Tibial nerve (tissue), 4 donors: ENCODE results near the gene LTBR.

Experiments used
- EP300 ChIP-seq, 2 donors: sonication (generic); formaldehyde crosslinking; IDR thresholded peaks; one replicate each; pipeline ENCODE4 v1.6.1; 2017; ENCODE audit warnings: antibody characterized with exemption in 2 of 2, mild to moderate bottlenecking in 1 of 2
- TF ChIP-seq, protein P1 (sequence below), 5 experiments: fragments of 200-600 bp in 3 of 5; fragments of 450-650 bp in 2 of 5; sonication (generic) in 3 of 5; IDR thresholded peaks; one replicate each; pipeline ENCODE4 v1.5.1; 2016 to 2019; ENCODE audit warnings: antibody characterized with exemption in 5 of 5, mild to moderate bottlenecking in 3 of 5, moderate library complexity in 2 of 5

DNA sequence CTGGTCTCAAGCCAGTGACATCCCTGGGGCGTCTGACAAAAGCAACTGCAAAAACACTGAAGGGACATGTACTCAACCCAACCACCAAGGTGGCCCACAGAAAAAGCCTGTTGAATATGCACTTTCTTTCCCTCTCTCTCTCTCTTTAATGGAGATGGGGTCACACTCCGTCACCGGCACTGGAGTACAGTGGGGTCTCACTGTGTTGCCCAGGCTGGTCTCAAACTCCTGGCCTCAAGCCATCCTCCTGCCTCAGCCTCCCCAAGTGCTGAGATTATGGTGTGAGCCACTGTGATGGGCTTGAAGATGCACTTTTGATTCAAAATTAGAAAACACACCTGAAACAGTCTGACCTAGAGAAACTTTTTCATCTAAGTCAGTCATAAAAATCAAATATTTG lies 53.6 kb downstream of the LTBR start:
- TF ChIP-seq, protein P1, sequence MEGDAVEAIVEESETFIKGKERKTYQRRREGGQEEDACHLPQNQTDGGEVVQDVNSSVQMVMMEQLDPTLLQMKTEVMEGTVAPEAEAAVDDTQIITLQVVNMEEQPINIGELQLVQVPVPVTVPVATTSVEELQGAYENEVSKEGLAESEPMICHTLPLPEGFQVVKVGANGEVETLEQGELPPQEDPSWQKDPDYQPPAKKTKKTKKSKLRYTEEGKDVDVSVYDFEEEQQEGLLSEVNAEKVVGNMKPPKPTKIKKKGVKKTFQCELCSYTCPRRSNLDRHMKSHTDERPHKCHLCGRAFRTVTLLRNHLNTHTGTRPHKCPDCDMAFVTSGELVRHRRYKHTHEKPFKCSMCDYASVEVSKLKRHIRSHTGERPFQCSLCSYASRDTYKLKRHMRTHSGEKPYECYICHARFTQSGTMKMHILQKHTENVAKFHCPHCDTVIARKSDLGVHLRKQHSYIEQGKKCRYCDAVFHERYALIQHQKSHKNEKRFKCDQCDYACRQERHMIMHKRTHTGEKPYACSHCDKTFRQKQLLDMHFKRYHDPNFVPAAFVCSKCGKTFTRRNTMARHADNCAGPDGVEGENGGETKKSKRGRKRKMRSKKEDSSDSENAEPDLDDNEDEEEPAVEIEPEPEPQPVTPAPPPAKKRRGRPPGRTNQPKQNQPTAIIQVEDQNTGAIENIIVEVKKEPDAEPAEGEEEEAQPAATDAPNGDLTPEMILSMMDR (IDR thresholded peaks at IDR 0.05): no peak
- TF ChIP-seq EP300 (IDR thresholded peaks at IDR 0.05): no peak
